GM12891 (cell line): ENCODE measurements around the gene PSMB4.

Experiments used
- POLR2A ChIP-seq: IDR thresholded peaks from 2 replicates; pipeline ENCODE4 v1.6.1; 2011; ENCODE audit warnings: low read depth, low read length, control low read depth
- POLR2AphosphoS5 ChIP-seq: IDR thresholded peaks from 2 replicates; pipeline ENCODE4 v1.6.1; 2011; ENCODE audit warnings: low read depth, low read length, control low read depth
- TAF1 ChIP-seq: IDR thresholded peaks from 2 replicates; pipeline ENCODE4 v1.6.1; 2011; ENCODE audit warnings: low read depth, low read length, control low read depth

DNA sequence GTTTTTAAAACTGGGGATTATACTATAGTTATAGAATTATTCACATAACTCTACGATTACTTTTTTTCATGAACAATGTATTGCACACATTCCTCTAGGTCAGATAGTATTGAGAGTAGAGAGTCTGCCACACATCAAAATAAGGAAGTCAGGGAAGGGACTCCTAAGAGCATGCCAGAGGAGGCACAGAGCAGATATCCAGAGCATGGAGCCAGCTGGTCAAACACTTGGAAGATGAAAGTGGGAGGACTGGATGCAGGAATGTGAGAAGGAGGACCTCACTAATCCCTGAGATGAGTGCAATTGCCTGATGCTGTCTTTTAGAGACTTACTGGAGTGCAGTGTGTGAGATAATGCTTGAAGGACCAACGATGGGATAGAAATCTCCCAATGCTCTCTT is 42.7 kb upstream of the PSMB4 start:
- no peak for TF ChIP-seq TAF1
- TF ChIP-seq POLR2A, result no peak
- TF ChIP-seq POLR2AphosphoS5, result no peak
